ENCODE measurements around the gene G2E3.

DNA sequence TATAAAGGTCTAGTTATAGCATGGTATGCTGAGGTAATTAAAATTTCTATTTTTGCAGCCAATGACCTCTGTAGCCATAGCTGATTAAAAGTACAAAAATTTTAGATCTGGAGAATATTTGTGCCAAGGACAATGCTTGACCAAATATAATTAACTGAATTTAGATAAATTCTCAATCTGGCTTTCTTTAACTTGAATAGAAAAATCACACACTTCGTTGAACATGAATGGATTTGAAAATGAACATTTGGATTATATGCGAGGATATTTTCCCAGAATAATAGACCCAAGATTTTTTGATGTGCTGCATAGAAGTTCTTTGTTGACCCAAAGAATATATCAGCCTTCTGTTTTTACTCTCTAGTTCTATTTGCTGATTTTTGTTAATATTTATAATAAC, 38.4 kb upstream of the G2E3 start:
- TF ChIP-seq, protein P1, sequence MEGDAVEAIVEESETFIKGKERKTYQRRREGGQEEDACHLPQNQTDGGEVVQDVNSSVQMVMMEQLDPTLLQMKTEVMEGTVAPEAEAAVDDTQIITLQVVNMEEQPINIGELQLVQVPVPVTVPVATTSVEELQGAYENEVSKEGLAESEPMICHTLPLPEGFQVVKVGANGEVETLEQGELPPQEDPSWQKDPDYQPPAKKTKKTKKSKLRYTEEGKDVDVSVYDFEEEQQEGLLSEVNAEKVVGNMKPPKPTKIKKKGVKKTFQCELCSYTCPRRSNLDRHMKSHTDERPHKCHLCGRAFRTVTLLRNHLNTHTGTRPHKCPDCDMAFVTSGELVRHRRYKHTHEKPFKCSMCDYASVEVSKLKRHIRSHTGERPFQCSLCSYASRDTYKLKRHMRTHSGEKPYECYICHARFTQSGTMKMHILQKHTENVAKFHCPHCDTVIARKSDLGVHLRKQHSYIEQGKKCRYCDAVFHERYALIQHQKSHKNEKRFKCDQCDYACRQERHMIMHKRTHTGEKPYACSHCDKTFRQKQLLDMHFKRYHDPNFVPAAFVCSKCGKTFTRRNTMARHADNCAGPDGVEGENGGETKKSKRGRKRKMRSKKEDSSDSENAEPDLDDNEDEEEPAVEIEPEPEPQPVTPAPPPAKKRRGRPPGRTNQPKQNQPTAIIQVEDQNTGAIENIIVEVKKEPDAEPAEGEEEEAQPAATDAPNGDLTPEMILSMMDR (IDR thresholded peaks at IDR 0.05), result no peak
- TF ChIP-seq EZH2 (IDR thresholded peaks at IDR 0.05), result no peak

Measured in neural progenitor cell (in vitro differentiated cells).